MM.1S (cell line): ENCODE measurements around the gene TMEM95.
A peak's percentile ranks its signal among the peaks of the same experiment; 100 is the strongest.

Source experiments
- DNase-seq: peaks from one replicate; pipeline ENCODE4 v3.0.0-alpha.2; 2015
- H2AFZ ChIP-seq: fragments of 300-600 bp; sonication (generic); 2 replicates; pipeline ENCODE4 v1.6.0; 2016; ENCODE audit warnings: antibody characterized with exemption, low read length
- H3F3A ChIP-seq: fragments of 300-600 bp; sonication (generic); 2 replicates; pipeline ENCODE4 v1.6.1; 2016; ENCODE audit warnings: mild to moderate bottlenecking, antibody characterized with exemption, low read length, moderate library complexity, mixed read lengths; ENCODE audit not compliant: insufficient read depth
- H3K27ac ChIP-seq: fragments of 300-600 bp; sonication (generic); 2 replicates; pipeline ENCODE4 v1.5.1; 2016; ENCODE audit warnings: mild to moderate bottlenecking, low read length
- H3K27me3 ChIP-seq: fragments of 300-600 bp; sonication (generic); replicated peaks from 2 replicates; pipeline ENCODE4 v1.6.0; 2016; ENCODE audit warnings: low read length; ENCODE audit not compliant: insufficient read depth
- H3K36me3 ChIP-seq: fragments of 300-600 bp; sonication (generic); replicated peaks from 2 replicates; pipeline ENCODE4 v1.6.1; 2016; ENCODE audit warnings: mild to moderate bottlenecking, low read length, mixed read lengths; ENCODE audit not compliant: insufficient read depth
- H3K4me1 ChIP-seq: fragments of 300-600 bp; sonication (generic); 2 replicates; pipeline ENCODE4 v1.6.1; 2016; ENCODE audit warnings: low read length, mixed read lengths
- H3K4me2 ChIP-seq: fragments of 300-600 bp; sonication (generic); 2 replicates; pipeline ENCODE4 v1.6.0; 2016; ENCODE audit warnings: low read depth, low read length
- H3K4me3 ChIP-seq: fragments of 300-600 bp; sonication (generic); 2 replicates; pipeline ENCODE4 v1.5.1; 2016; ENCODE audit warnings: low read length, mixed read lengths
- H3K79me2 ChIP-seq: fragments of 300-600 bp; sonication (generic); 2 replicates; pipeline ENCODE4 v1.6.1; 2016; ENCODE audit warnings: mixed run types, low read length, mixed read lengths
- H3K9ac ChIP-seq: fragments of 300-600 bp; sonication (generic); 2 replicates; pipeline ENCODE4 v1.6.1; 2016; ENCODE audit warnings: low read length, mixed read lengths
- H3K9me2 ChIP-seq: fragments of 300-600 bp; sonication (generic); replicated peaks from 2 replicates; pipeline ENCODE4 v1.6.1; 2016; ENCODE audit warnings: mild to moderate bottlenecking, low read length, mixed read lengths; ENCODE audit not compliant: insufficient read depth
- H3K9me3 ChIP-seq: fragments of 300-600 bp; sonication (generic); replicated peaks from 2 replicates; pipeline ENCODE4 v1.6.1; 2016; ENCODE audit warnings: mild to moderate bottlenecking, low read length, mixed read lengths; ENCODE audit not compliant: insufficient read depth
- H4K20me1 ChIP-seq: fragments of 300-600 bp; sonication (generic); 2 replicates; pipeline ENCODE4 v1.6.1; 2016; ENCODE audit warnings: mild to moderate bottlenecking, low read length, moderate library complexity, mixed read lengths; ENCODE audit not compliant: insufficient read depth
- CTCF ChIP-seq: fragments of 300-600 bp; sonication (generic); IDR thresholded peaks from 2 replicates; pipeline ENCODE4 v1.5.1; 2016; ENCODE audit warnings: antibody characterized with exemption, low read length, mixed read lengths
- EZH2 ChIP-seq: fragments of 300-600 bp; sonication (generic); optimal IDR thresholded peaks from 2 replicates; pipeline ENCODE3; 2017; ENCODE audit warnings: low read depth, mild to moderate bottlenecking, antibody characterized with exemption, low read length, mixed read lengths
- EZH2phosphoT487 ChIP-seq: fragments of 300-600 bp; sonication (generic); IDR thresholded peaks from 2 replicates; pipeline ENCODE4 v1.6.1; 2018; ENCODE audit warnings: antibody characterized with exemption, low read length

TMEM95 gene

GRCh38 chr17:7403977-7404736, 49.2 kb downstream of the TMEM95 start, which contains the start of gene TMEM256:
TMEM256 (minus strand) TSS chr17:7404097; CDS start chr17:7404084, 13 bp downstream.
- no peaks in the 10 kb centered on the region for H3K36me3 ChIP-seq
- H3K79me2 ChIP-seq: no peaks in the 10 kb centered on the region; the same call in 1 of the 2 replicates
- peak within 1 kb of the TSS; percentile 55; the same call in 1 of the 2 replicates for H3K27ac ChIP-seq
- H3K9me3 ChIP-seq: no peaks in the 10 kb centered on the region
- H3F3A ChIP-seq: no peaks in the 10 kb centered on the region
- H3K4me1 ChIP-seq: peaks cover 4% of the 10 kb centered on the region; the same call in 1 of the 2 replicates
- H3K4me3 ChIP-seq: peak within 1 kb of the TSS; percentile 76
- H3K4me2 ChIP-seq: peak within 1 kb of the TSS; percentile 86
- no peaks in the 10 kb centered on the region for H3K9me2 ChIP-seq
- no peaks in the 10 kb centered on the region for H4K20me1 ChIP-seq
- TF ChIP-seq EZH2phosphoT487 (no peak), CTCF (no peak), EZH2 (no peak)
- peak; percentile 99 for DNase-seq
- peak within 1 kb of the TSS; percentile 81 for H2AFZ ChIP-seq
- peaks cover 31% of the 10 kb centered on the region for H3K27me3 ChIP-seq
- peak within 1 kb of the TSS; percentile 64 for H3K9ac ChIP-seq

- H3K9ac ChIP-seq: peak overlapping the region; percentile 52; the same call in 1 of the 2 replicates
- TF ChIP-seq EZH2: no peak
- TF ChIP-seq CTCF: no peak
- no peak for TF ChIP-seq EZH2phosphoT487
- no peak overlapping the region for H3K27ac ChIP-seq
Observed at GRCh38 chr17:7404737-7405349, 49.9 kb downstream of the TMEM95 start.

GRCh38 chr17:7405350-7406234, 50.6 kb downstream of the TMEM95 start:
- peak overlapping the region; percentile 86; the same call in 1 of the 2 replicates for H3K4me2 ChIP-seq
- H3K4me1 ChIP-seq: peaks cover 4% of the 10 kb centered on the region; the same call in 1 of the 2 replicates
- H4K20me1 ChIP-seq: no peaks in the 10 kb centered on the region
- TF ChIP-seq EZH2 (no peak), EZH2phosphoT487 (no peak), CTCF (no peak)
- H3K9ac ChIP-seq: no peak overlapping the region
- peaks cover 43% of the 10 kb centered on the region for H3K27me3 ChIP-seq
- H3K9me3 ChIP-seq: no peaks in the 10 kb centered on the region
- no peak for DNase-seq
- H3K9me2 ChIP-seq: no peaks in the 10 kb centered on the region
- H3K36me3 ChIP-seq: no peaks in the 10 kb centered on the region
- no peak overlapping the region for H3K27ac ChIP-seq
- H3K4me3 ChIP-seq: peak overlapping the region; percentile 69
- H2AFZ ChIP-seq: peak overlapping the region; percentile 72
- no peaks in the 10 kb centered on the region for H3F3A ChIP-seq
- no peaks in the 10 kb centered on the region; the same call in 1 of the 2 replicates for H3K79me2 ChIP-seq

More at GRCh38 chr17:7404737-7405349, 49.9 kb downstream of the TMEM95 start:
- H3K4me3 ChIP-seq: peak overlapping the region; percentile 69
- H3K9me3 ChIP-seq: no peaks in the 10 kb centered on the region
- no peaks in the 10 kb centered on the region for H3K36me3 ChIP-seq
- peaks cover 4% of the 10 kb centered on the region; the same call in 1 of the 2 replicates for H3K4me1 ChIP-seq
- H3F3A ChIP-seq: no peaks in the 10 kb centered on the region
- peaks cover 36% of the 10 kb centered on the region for H3K27me3 ChIP-seq
- H2AFZ ChIP-seq: peak overlapping the region; percentile 72
- no peaks in the 10 kb centered on the region for H3K9me2 ChIP-seq
- DNase-seq: no peak
- no peaks in the 10 kb centered on the region; the same call in 1 of the 2 replicates for H3K79me2 ChIP-seq
- H3K4me2 ChIP-seq: peak overlapping the region; percentile 86
- no peaks in the 10 kb centered on the region for H4K20me1 ChIP-seq
